Transverse colon (tissue), 4 donors: ENCODE results near the gene IFNW1. TPM values are rescaled to one million over a fixed set of nuclear protein-coding genes. Genes with fewer than 3 reads are reported as not detected.
"Not testable (repeated sequence)": the region's sequence is repeated elsewhere in the genome, so short reads cannot be mapped to it uniquely, and the experiment has no call there.

Experiments used
- DNase-seq: peaks from one replicate; pipeline ENCODE4 v3.0.0-alpha.2; 2019
- H3K27ac ChIP-seq, 4 donors: fragments of 200-600 bp; sonication (generic); 2 replicates each; pipeline ENCODE4 v1.5.1; 2016 to 2018; ENCODE audit warnings: inconsistent platforms in 4 of 4
- H3K27me3 ChIP-seq: fragments of 200-600 bp; sonication (generic); 2 replicates; pipeline ENCODE4 v1.5.1; 2017; ENCODE audit warnings: inconsistent platforms
- H3K36me3 ChIP-seq, 4 donors: fragments of 200-600 bp; sonication (generic); 2 replicates each; pipeline ENCODE4 v1.5.1; 2017 to 2019; ENCODE audit warnings: inconsistent platforms in 4 of 4
- H3K4me1 ChIP-seq, 4 donors: fragments of 200-600 bp; sonication (generic); 2 replicates each; pipeline ENCODE4 v1.5.1; 2017 to 2020; ENCODE audit warnings: inconsistent platforms in 4 of 4
- H3K4me3 ChIP-seq, 4 donors: fragments of 200-600 bp; sonication (generic); 1 replicate in 1 of 4; 2 replicates in 3 of 4; pipeline versions ENCODE4 v1.5.1 to v1.6.1; 2017 to 2019; ENCODE audit warnings: inconsistent platforms in 4 of 4
- H3K9me3 ChIP-seq, 2 donors: fragments of 200-600 bp; sonication (generic); 2 replicates each; pipeline ENCODE4 v1.5.1; 2017 to 2019; ENCODE audit warnings: inconsistent platforms in 2 of 2
- EP300 ChIP-seq: sonication (generic); formaldehyde crosslinking; IDR thresholded peaks from one replicate; pipeline ENCODE4 v1.6.1; 2017; ENCODE audit warnings: antibody characterized with exemption, low read depth
- POLR2A ChIP-seq: fragments of 450-650 bp; IDR thresholded peaks from one replicate; pipeline ENCODE4 v1.6.1; 2016; ENCODE audit warnings: antibody characterized with exemption, mild to moderate bottlenecking, moderate library complexity
- POLR2AphosphoS5 ChIP-seq, 3 donors: sonication (generic); formaldehyde crosslinking; IDR thresholded peaks; one replicate each; pipeline ENCODE4 v1.6.1; 2016; ENCODE audit warnings: antibody characterized with exemption in 3 of 3
- WGBS, 2 donors: methylation state at CpG; one replicate each; pipeline ENCODE4 v1.1.5; 2018; ENCODE audit warnings: low coverage in 1 of 2; 5-methylcytosine and 5-hydroxymethylcytosine counted together
- in situ Hi-C, 4 donors: fragments of 200-750 bp; cut with MboI; loops; one replicate each; pipeline versions ENCODE4 v1.15.0 to v1.15.1; 2017; ENCODE audit warnings: low sequenced_read_pairs in 3 of 4, low pct_ligation_motif_present in 1 of 4, low pct_unique_long_range_greater_than_20kb in 1 of 4
- intact Hi-C: fragments of 100-400 bp; cut with DNase I; formaldehyde crosslinking; loops from one replicate; pipeline ENCODE4 v1.15.1; 2023; ENCODE audit warnings: low total_unique reads
- total RNA-seq, 4 donors: library from RNA; depleted of rRNA; stranded (reverse); fragments of >200 nt; gene quantifications; one replicate each; pipeline ENCODE4 v1.1.0, GENCODE V29; 2016
- TF ChIP-seq, protein P1 (sequence below), 5 experiments: fragments of 200-600 bp in 3 of 5; fragments of 450-650 bp in 2 of 5; sonication (generic) in 3 of 5; IDR thresholded peaks; 1 replicate in 2 of 5; 2 replicates in 3 of 5; pipeline ENCODE4 v1.5.1; 2016 to 2017; ENCODE audit warnings: antibody characterized with exemption in 5 of 5, inconsistent platforms in 3 of 5, mild to moderate bottlenecking in 2 of 5, moderate library complexity in 1 of 5

The IFNW1 gene
- total RNA-seq, 4 donors from 2014 or later: not detected

DNA sequence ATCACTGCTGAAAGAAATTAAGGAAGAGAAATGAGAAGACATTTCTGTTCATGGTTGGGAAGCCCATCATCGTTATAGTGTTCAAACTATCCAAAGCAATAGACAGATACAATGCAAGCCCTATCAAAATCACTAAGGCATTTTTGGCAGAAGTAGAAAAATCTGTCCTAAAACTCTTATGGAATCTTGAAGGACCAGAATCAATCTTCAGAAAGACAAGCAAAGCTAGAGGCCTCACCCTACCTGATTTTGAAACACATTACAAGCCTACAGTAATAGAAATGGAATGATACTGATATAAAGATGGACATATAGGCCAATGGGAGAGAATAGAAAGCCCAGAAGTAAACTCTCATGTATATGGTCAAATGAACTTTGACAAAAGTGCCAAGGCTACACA, 29.7 kb upstream of the IFNW1 start:
- Histone ChIP-seq H3K4me3 (no peak overlapping the region), H3K36me3 (no peaks in the 10 kb centered on the region), H3K27me3 (no peaks in the 10 kb centered on the region), H3K9me3 (no peaks in the 10 kb centered on the region), H3K27ac (no peak overlapping the region), H3K4me1 (no peaks in the 10 kb centered on the region)
- 70 to 75% methylated on average over 1 of the region's 1 CpG for WGBS, 2 donors
- no peak for DNase-seq
- intact Hi-C loops: no loop called here
- TF ChIP-seq POLR2A: no peak
- TF ChIP-seq, protein P1, sequence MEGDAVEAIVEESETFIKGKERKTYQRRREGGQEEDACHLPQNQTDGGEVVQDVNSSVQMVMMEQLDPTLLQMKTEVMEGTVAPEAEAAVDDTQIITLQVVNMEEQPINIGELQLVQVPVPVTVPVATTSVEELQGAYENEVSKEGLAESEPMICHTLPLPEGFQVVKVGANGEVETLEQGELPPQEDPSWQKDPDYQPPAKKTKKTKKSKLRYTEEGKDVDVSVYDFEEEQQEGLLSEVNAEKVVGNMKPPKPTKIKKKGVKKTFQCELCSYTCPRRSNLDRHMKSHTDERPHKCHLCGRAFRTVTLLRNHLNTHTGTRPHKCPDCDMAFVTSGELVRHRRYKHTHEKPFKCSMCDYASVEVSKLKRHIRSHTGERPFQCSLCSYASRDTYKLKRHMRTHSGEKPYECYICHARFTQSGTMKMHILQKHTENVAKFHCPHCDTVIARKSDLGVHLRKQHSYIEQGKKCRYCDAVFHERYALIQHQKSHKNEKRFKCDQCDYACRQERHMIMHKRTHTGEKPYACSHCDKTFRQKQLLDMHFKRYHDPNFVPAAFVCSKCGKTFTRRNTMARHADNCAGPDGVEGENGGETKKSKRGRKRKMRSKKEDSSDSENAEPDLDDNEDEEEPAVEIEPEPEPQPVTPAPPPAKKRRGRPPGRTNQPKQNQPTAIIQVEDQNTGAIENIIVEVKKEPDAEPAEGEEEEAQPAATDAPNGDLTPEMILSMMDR (IDR thresholded peaks at IDR 0.05): no peak
- TF ChIP-seq EP300: no peak
- TF ChIP-seq POLR2AphosphoS5 (IDR thresholded peaks at IDR 0.05): no peak
- in situ Hi-C loops: no loop called here

DNA sequence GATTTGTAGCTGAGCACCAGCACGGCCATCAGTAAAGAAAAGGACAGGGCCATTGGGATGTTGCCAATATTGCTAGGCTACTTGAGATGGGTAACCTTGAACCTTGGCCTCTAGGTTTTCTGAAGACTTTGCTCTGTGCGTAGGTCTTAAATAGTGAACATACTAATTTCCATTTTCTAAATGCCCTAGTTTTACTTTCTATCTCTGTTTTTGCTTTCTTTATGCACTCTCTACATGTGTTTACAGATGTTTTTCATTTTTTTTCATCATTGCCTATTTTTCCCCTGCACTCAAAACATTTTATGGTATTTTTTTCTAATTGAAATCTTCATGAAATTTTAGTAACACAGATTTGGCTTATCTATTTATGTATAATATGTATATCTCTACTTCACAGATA, 24.9 kb upstream of the IFNW1 start, which contains the start of gene IFNA21:
Gene IFNA21 (minus strand): TSS at position 101 of the 400 bp plus-strand sequence. CDS start 48 bp downstream, at position 53.
- H3K27me3 ChIP-seq, H3K27ac ChIP-seq, DNase-seq, H3K9me3 ChIP-seq, in situ Hi-C loops, H3K4me3 ChIP-seq, H3K4me1 ChIP-seq, intact Hi-C loops, H3K36me3 ChIP-seq: not testable (repeated sequence)
- WGBS, 2 donors: 60 to 66% methylated on average over 1 to 2 of the region's 2 CpGs

DNA sequence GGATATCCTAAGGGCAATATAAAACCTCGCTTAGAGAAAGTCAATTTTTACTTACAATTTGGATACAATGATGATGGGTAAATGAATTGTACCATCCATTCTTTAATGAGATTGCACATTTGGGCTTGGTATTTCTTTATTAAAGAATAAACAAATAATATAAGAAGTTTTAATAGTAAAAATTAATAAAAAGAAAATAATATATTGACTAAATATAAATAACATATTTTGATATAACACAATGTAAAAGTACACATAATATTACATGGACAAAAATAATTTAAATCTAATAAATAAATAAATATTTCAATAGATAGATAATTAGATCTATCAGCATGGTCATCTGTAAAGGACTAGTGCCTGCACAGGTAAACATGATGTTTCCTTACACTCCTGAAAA, 23.9 kb upstream of the IFNW1 start:
- Histone ChIP-seq H3K4me1 (no peaks in the 10 kb centered on the region), H3K36me3 (no peaks in the 10 kb centered on the region), H3K4me3 (no peak overlapping the region), H3K27ac (no peak overlapping the region), H3K9me3 (no peaks in the 10 kb centered on the region), H3K27me3 (no peaks in the 10 kb centered on the region)
- WGBS, 2 donors: 71 to 76% methylated on average over 1 of the region's 1 CpG
- in situ Hi-C loops: no loop called here
- intact Hi-C loops: no loop called here
- TF ChIP-seq POLR2A (no peak), POLR2AphosphoS5 (IDR thresholded peaks at IDR 0.05) (no peak), EP300 (no peak)
- TF ChIP-seq, protein P1 (IDR thresholded peaks at IDR 0.05): no peak
- no peak for DNase-seq

DNA sequence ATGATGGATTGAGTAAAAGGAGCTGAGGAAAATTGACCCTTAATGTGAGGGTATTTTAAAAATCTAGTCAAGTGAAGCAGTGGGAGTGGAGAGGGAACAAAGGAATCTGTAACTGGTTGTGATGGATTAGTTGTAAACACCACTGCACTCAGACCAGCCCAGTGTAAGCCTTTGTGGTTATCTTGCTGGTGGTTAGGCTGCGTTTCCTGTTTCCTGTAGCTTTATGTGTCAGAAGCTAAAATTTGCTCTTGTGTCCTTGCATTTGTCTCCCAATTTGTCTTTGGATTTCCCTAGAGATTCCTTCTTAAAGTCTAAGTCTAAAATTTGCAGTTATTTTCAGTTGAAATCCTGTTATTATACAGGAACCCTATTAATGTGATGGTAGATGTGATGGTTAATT, 18.5 kb upstream of the IFNW1 start:
- WGBS, 2 donors: 9 to 23% methylated on average over 1 of the region's 1 CpG
- Histone ChIP-seq H3K4me3 (no peak overlapping the region), H3K27me3 (no peaks in the 10 kb centered on the region), H3K36me3 (no peaks in the 10 kb centered on the region), H3K4me1 (no peaks in the 10 kb centered on the region), H3K9me3 (no peaks in the 10 kb centered on the region), H3K27ac (no peak overlapping the region)
- intact Hi-C loops (no loop called here), in situ Hi-C loops (no loop called here)
- no peak for TF ChIP-seq POLR2AphosphoS5 (IDR thresholded peaks at IDR 0.05)
- no peak for DNase-seq

DNA sequence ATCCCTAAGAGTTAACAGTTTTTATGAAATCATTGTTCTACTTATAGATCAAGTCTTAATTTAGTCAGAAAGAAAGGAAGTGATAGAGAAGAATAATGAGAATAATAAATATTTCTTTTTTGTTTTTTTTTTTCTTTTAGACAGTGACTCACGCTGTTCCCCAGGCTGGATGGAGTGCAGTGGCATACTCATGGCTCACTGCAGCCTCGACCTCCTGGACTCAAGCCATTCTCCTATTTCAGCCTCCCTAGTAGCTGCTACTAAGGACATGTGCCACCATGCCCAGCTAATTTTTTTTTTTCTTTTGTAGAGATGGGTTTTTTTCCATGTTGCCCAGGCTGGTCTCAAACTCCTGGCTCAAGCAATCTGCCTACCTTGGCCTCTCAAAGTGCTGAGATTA, 13.9 kb upstream of the IFNW1 start:
- no peak overlapping the region for H3K4me3 ChIP-seq
- H3K27me3 ChIP-seq: no peaks in the 10 kb centered on the region
- WGBS, 2 donors: 57 to 69% methylated on average over 2 of the region's 2 CpGs
- H3K36me3 ChIP-seq: no peaks in the 10 kb centered on the region
- no peak overlapping the region for H3K27ac ChIP-seq
- intact Hi-C loops: no loop called here
- H3K4me1 ChIP-seq: peaks cover 0 to 4% (median 0%) of the 10 kb centered on the region in 4 donors
- TF ChIP-seq POLR2AphosphoS5 (IDR thresholded peaks at IDR 0.05): no peak
- no peak for TF ChIP-seq POLR2A
- TF ChIP-seq, protein P1 (IDR thresholded peaks at IDR 0.05): no peak
- TF ChIP-seq EP300: no peak
- in situ Hi-C loops: no loop called here
- no peaks in the 10 kb centered on the region for H3K9me3 ChIP-seq
- DNase-seq: no peak
